ENCODE measurements around the gene SPATA13. TPM values are rescaled to one million over a fixed set of nuclear protein-coding genes. Genes with fewer than 3 reads are reported as not detected.

SPATA13 gene
- total RNA-seq, 1 experiment from 2014 or later = 10.5 TPM

GRCh38 chr13:24138911-24139310 lies 21.6 kb upstream of the SPATA13 start:
- H3K4me3 Mint-ChIP-seq (ENCODE audit: unreplicated experiment) = no peak overlapping the region
- H3K36me3 Mint-ChIP-seq (ENCODE audit: insufficient read depth, unreplicated experiment) = no peaks in the 10 kb centered on the region
- H3K36me3 ChIP-seq (ENCODE audit: control insufficient read depth, insufficient read depth, low read length) = no peaks in the 10 kb centered on the region
- H3K4me3 ChIP-seq (ENCODE audit: low read depth, low read length) = no peak overlapping the region
- no peak overlapping the region for H3K27ac Mint-ChIP-seq (ENCODE audit: unreplicated experiment)
- no peaks in the 10 kb centered on the region for H3K9me3 Mint-ChIP-seq (ENCODE audit: unreplicated experiment)
- no peaks in the 10 kb centered on the region for H3K4me1 ChIP-seq
- TF ChIP-seq CTCF (IDR thresholded peaks at IDR 0.05; ENCODE audit: insufficient read depth in 1 of 2, low read depth in 1 of 2, low read length in 1 of 2, severe bottlenecking in 1 of 2, unreplicated experiment in 1 of 2) = no peak
- no peaks in the 10 kb centered on the region for H3K4me1 Mint-ChIP-seq (ENCODE audit: low read depth, unreplicated experiment)
- H3K9me3 ChIP-seq = no peaks in the 10 kb centered on the region
- no peaks in the 10 kb centered on the region for H3K27me3 ChIP-seq (replicated peaks; ENCODE audit: control insufficient read depth, insufficient read depth, low read length)
- ChIA-PET POLR2A (no interaction called here), CTCF (no interaction called here)
- H3K27me3 Mint-ChIP-seq (ENCODE audit: insufficient read depth, unreplicated experiment) = no peaks in the 10 kb centered on the region
- no TSS peak for BruUV-seq (replicated peaks)
- intact Hi-C loops (cut with micrococcal nuclease; ENCODE audit: unreplicated experiment) = no loop called here
- no peak for DNase-seq

- TF ChIP-seq CTCF (IDR thresholded peaks at IDR 0.05; ENCODE audit: insufficient read depth in 1 of 2, low read depth in 1 of 2, low read length in 1 of 2, severe bottlenecking in 1 of 2, unreplicated experiment in 1 of 2) = no peak
- ChIA-PET CTCF (interaction anchor here (1.0 kb wide), 1 partner anchor 88 kb away, joined by 3 read pairs; no protein-coding TSS in a partner anchor), POLR2A (no interaction called here)
- Mint-ChIP-seq H3K36me3 (ENCODE audit: insufficient read depth, unreplicated experiment) (no peaks in the 10 kb centered on the region), H3K27ac (ENCODE audit: unreplicated experiment) (no peak overlapping the region), H3K27me3 (ENCODE audit: insufficient read depth, unreplicated experiment) (no peaks in the 10 kb centered on the region), H3K9me3 (ENCODE audit: unreplicated experiment) (no peaks in the 10 kb centered on the region), H3K4me1 (ENCODE audit: low read depth, unreplicated experiment) (peaks cover 8% of the 10 kb centered on the region), H3K4me3 (ENCODE audit: unreplicated experiment) (no peak overlapping the region)
- Histone ChIP-seq H3K36me3 (ENCODE audit: control insufficient read depth, insufficient read depth, low read length) (no peaks in the 10 kb centered on the region), H3K4me1 (peaks cover 4% of the 10 kb centered on the region; the same call in 1 of the 2 replicates), H3K27me3 (replicated peaks; ENCODE audit: control insufficient read depth, insufficient read depth, low read length) (no peaks in the 10 kb centered on the region), H3K9me3 (no peaks in the 10 kb centered on the region), H3K4me3 (ENCODE audit: low read depth, low read length) (no peak overlapping the region)
- intact Hi-C loops (cut with micrococcal nuclease; ENCODE audit: unreplicated experiment) = no loop called here
- no TSS peak for BruUV-seq (replicated peaks)
- no peak for DNase-seq
These were observed 19.1 kb upstream of the SPATA13 start for GRCh38 chr13:24141333-24141910.

GRCh38 chr13:24142453-24142852 lies 18.1 kb upstream of the SPATA13 start:
- no peak overlapping the region for H3K4me3 Mint-ChIP-seq (ENCODE audit: unreplicated experiment)
- H3K27ac Mint-ChIP-seq (ENCODE audit: unreplicated experiment) = no peak overlapping the region
- Histone ChIP-seq H3K36me3 (ENCODE audit: control insufficient read depth, insufficient read depth, low read length) (no peaks in the 10 kb centered on the region), H3K27me3 (replicated peaks; ENCODE audit: control insufficient read depth, insufficient read depth, low read length) (no peaks in the 10 kb centered on the region), H3K9me3 (no peaks in the 10 kb centered on the region), H3K4me3 (ENCODE audit: low read depth, low read length) (no peak overlapping the region), H3K4me1 (peaks cover 5% of the 10 kb centered on the region; the same call in 1 of the 2 replicates)
- POLR2A ChIA-PET = no interaction called here
- DNase-seq = no peak
- CTCF ChIA-PET = no interaction called here
- H3K36me3 Mint-ChIP-seq (ENCODE audit: insufficient read depth, unreplicated experiment) = no peaks in the 10 kb centered on the region
- peaks cover 8% of the 10 kb centered on the region for H3K4me1 Mint-ChIP-seq (ENCODE audit: low read depth, unreplicated experiment)
- no peak for TF ChIP-seq CTCF (IDR thresholded peaks at IDR 0.05; ENCODE audit: insufficient read depth in 1 of 2, low read depth in 1 of 2, low read length in 1 of 2, severe bottlenecking in 1 of 2, unreplicated experiment in 1 of 2)
- BruUV-seq (replicated peaks) = no TSS peak
- intact Hi-C loops (cut with micrococcal nuclease; ENCODE audit: unreplicated experiment) = no loop called here
- no peaks in the 10 kb centered on the region for H3K9me3 Mint-ChIP-seq (ENCODE audit: unreplicated experiment)
- H3K27me3 Mint-ChIP-seq (ENCODE audit: insufficient read depth, unreplicated experiment) = no peaks in the 10 kb centered on the region

Data from Caco-2 (cell line).